CD14-positive monocyte (primary cell): ENCODE results near the gene SIGLEC7. TPM values are rescaled to one million over a fixed set of nuclear protein-coding genes. Genes with fewer than 3 reads are reported as not detected.

Experiments
- DNase-seq, 3 donors: peaks; one replicate each; pipeline ENCODE4 v3.0.0-alpha.2; 2011 to 2022
- H2AFZ ChIP-seq: 2 replicates; pipeline ENCODE4 v1.6.0; 2012; ENCODE audit warnings: mild to moderate bottlenecking, low read depth, low read length, inconsistent platforms; ENCODE audit not compliant: insufficient read depth, poor library complexity, severe bottlenecking
- H3K27ac ChIP-seq, 2 donors: 1 replicate in 1 of 2; 2 replicates in 1 of 2; pipeline ENCODE4 v1.5.1; 2012 to 2013; ENCODE audit warnings: low read length in 2 of 2, control low read depth in 1 of 2, inconsistent platforms in 1 of 2, low read depth in 1 of 2, mild to moderate bottlenecking in 1 of 2
- H3K27me3 ChIP-seq, 2 donors: one replicate each; pipeline versions ENCODE4 v1.6.0 to v1.6.1; 2011 to 2013; ENCODE audit warnings: low read length in 2 of 2; ENCODE audit not compliant: control insufficient read depth in 2 of 2, insufficient read depth in 2 of 2
- H3K36me3 ChIP-seq, 2 donors: replicated peaks in 1 of 2; 1 replicate in 1 of 2; 2 replicates in 1 of 2; pipeline versions ENCODE4 v1.5.1 to v1.6.1; 2012 to 2013; ENCODE audit warnings: low read length in 2 of 2, control low read depth in 1 of 2, inconsistent platforms in 1 of 2, mild to moderate bottlenecking in 1 of 2; ENCODE audit not compliant: insufficient read depth in 2 of 2, control insufficient read depth in 1 of 2
- H3K4me1 ChIP-seq, 2 donors: 1 replicate in 1 of 2; 2 replicates in 1 of 2; pipeline versions ENCODE4 v1.5.1 to v1.6.1; 2012 to 2013; ENCODE audit warnings: low read length in 2 of 2, control low read depth in 1 of 2, inconsistent platforms in 1 of 2, mild to moderate bottlenecking in 1 of 2, moderate library complexity in 1 of 2; ENCODE audit not compliant: insufficient read depth in 2 of 2, control insufficient read depth in 1 of 2
- H3K4me2 ChIP-seq: replicated peaks from 2 replicates; pipeline ENCODE3; 2012; ENCODE audit warnings: low read length, moderate library complexity, mild to moderate bottlenecking; ENCODE audit not compliant: poor library complexity, severe bottlenecking; ENCODE audit errors: extremely low read depth
- H3K4me3 ChIP-seq, 3 experiments: fragments of 200-600 bp in 1 of 3; sonication (generic) in 1 of 3; replicated peaks in 1 of 3; 1 replicate in 2 of 3; 2 replicates in 1 of 3; pipeline ENCODE4 v1.5.1; 2011 to 2013; ENCODE audit warnings: low read length in 3 of 3, mild to moderate bottlenecking in 3 of 3, control low read depth in 2 of 3, low read depth in 2 of 3, inconsistent platforms in 1 of 3, moderate library complexity in 1 of 3
- H3K79me2 ChIP-seq: 2 replicates; pipeline ENCODE4 v1.6.0; 2012; ENCODE audit warnings: mild to moderate bottlenecking, control low read depth, inconsistent platforms, low read length, moderate library complexity; ENCODE audit not compliant: insufficient read depth
- H3K9ac ChIP-seq: 2 replicates; pipeline ENCODE4 v1.6.0; 2017; ENCODE audit warnings: low read length, mild to moderate bottlenecking; ENCODE audit not compliant: insufficient read depth, poor library complexity, severe bottlenecking
- H3K9me3 ChIP-seq, 2 donors: replicated peaks in 1 of 2; 1 replicate in 1 of 2; 2 replicates in 1 of 2; pipeline versions ENCODE4 v1.5.1 to v1.6.1; 2012 to 2013; ENCODE audit warnings: low read length in 2 of 2, control low read depth in 1 of 2; ENCODE audit not compliant: control insufficient read depth in 1 of 2, insufficient read depth in 1 of 2
- H4K20me1 ChIP-seq: 2 replicates; pipeline ENCODE4 v1.6.0; 2012; ENCODE audit warnings: mild to moderate bottlenecking, low read length, control low read depth, moderate library complexity; ENCODE audit not compliant: insufficient read depth
- H3K27ac Mint-ChIP-seq, 7 donors: one replicate each; pipeline ENCODE4 v1.8.0; 2020; ENCODE audit warnings: mild to moderate bottlenecking in 7 of 7, mixed read lengths in 7 of 7, moderate library complexity in 6 of 7, inconsistent platforms in 2 of 7
- H3K27me3 Mint-ChIP-seq, 3 donors: one replicate each; pipeline ENCODE4 v1.8.0; 2021 to 2022; ENCODE audit warnings: low read depth in 3 of 3, mild to moderate bottlenecking in 3 of 3, mixed read lengths in 3 of 3, moderate library complexity in 3 of 3, inconsistent platforms in 1 of 3
- H3K36me3 Mint-ChIP-seq, 2 donors: one replicate each; pipeline ENCODE4 v1.8.0; 2020; ENCODE audit warnings: mixed read lengths in 2 of 2, inconsistent platforms in 1 of 2, mild to moderate bottlenecking in 1 of 2
- H3K4me1 Mint-ChIP-seq: one replicate; pipeline ENCODE4 v1.8.0; 2020; ENCODE audit warnings: mild to moderate bottlenecking, mixed read lengths
- H3K4me3 Mint-ChIP-seq, 2 donors: one replicate each; pipeline ENCODE4 v1.8.0; 2020; ENCODE audit warnings: mild to moderate bottlenecking in 2 of 2, mixed read lengths in 2 of 2, moderate library complexity in 1 of 2
- H3K9me3 Mint-ChIP-seq, 7 donors: one replicate each; pipeline ENCODE4 v1.8.0; 2020 to 2022; ENCODE audit warnings: mixed read lengths in 7 of 7, mild to moderate bottlenecking in 6 of 7, moderate library complexity in 6 of 7, inconsistent platforms in 2 of 7
- WGBS: methylation state at CpG from one replicate; pipeline ENCODE4 v1.1.5; 2013; ENCODE audit warnings: missing lambda C conversion rate; ENCODE audit not compliant: insufficient coverage; 5-methylcytosine and 5-hydroxymethylcytosine counted together
- intact Hi-C, 2 donors: fragments of 100-400 bp; cut with micrococcal nuclease; formaldehyde crosslinking; loops; one replicate each; pipeline versions ENCODE4 v1.15.0 to v1.15.1; 2023
- polyA plus RNA-seq, 3 donors: library from polyadenylated mRNA; depleted of rRNA in 1 of 3; unstranded in 2 of 3; stranded (reverse) in 1 of 3; fragments of 300-500 nt in 2 of 3; fragments of >200 nt in 1 of 3; fragmentation: Illumina TruSeq in 2 of 3; gene quantifications; 1 replicate in 2 of 3; 2 replicates in 1 of 3; pipeline ENCODE4 v1.2.3, GENCODE V29; 2012 to 2021
- TF ChIP-seq, protein P1 (sequence below): fragments of 200-600 bp; IDR thresholded peaks from one replicate; pipeline ENCODE4 v1.8.0; 2022; ENCODE audit warnings: antibody characterized with exemption, mild to moderate bottlenecking

Gene SIGLEC7
- polyA plus RNA-seq, 3 donors = 71.8 to 93.3 (median 82.0) TPM

- no peak overlapping the region for H3K4me3 ChIP-seq
- H3K9ac ChIP-seq = no peak overlapping the region
- Mint-ChIP-seq H3K4me1 (peaks cover 7% of the 10 kb centered on the region), H3K27me3 (peaks cover 3 to 11% (median 8%) of the 10 kb centered on the region in 3 donors), H3K27ac (no peak overlapping the region), H3K9me3 (peaks cover 0 to 7% (median 1%) of the 10 kb centered on the region in 7 donors), H3K4me3 (peak overlapping the region in 1 of 2 donors; percentile 26), H3K36me3 (no peaks in the 10 kb centered on the region)
- no peaks in the 10 kb centered on the region for H3K36me3 ChIP-seq
- TF ChIP-seq, protein P1, sequence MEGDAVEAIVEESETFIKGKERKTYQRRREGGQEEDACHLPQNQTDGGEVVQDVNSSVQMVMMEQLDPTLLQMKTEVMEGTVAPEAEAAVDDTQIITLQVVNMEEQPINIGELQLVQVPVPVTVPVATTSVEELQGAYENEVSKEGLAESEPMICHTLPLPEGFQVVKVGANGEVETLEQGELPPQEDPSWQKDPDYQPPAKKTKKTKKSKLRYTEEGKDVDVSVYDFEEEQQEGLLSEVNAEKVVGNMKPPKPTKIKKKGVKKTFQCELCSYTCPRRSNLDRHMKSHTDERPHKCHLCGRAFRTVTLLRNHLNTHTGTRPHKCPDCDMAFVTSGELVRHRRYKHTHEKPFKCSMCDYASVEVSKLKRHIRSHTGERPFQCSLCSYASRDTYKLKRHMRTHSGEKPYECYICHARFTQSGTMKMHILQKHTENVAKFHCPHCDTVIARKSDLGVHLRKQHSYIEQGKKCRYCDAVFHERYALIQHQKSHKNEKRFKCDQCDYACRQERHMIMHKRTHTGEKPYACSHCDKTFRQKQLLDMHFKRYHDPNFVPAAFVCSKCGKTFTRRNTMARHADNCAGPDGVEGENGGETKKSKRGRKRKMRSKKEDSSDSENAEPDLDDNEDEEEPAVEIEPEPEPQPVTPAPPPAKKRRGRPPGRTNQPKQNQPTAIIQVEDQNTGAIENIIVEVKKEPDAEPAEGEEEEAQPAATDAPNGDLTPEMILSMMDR = no peak
- H3K4me1 ChIP-seq = no peaks in the 10 kb centered on the region
- H3K79me2 ChIP-seq = no peaks in the 10 kb centered on the region
- no peaks in the 10 kb centered on the region for H3K27me3 ChIP-seq
- no peaks in the 10 kb centered on the region for H4K20me1 ChIP-seq
- intact Hi-C loops = no loop called here
- no peaks in the 10 kb centered on the region for H3K9me3 ChIP-seq
- no peak overlapping the region for H2AFZ ChIP-seq
- no peak overlapping the region for H3K27ac ChIP-seq
- 78% methylated on average over 15 of the region's 21 CpGs for WGBS
- DNase-seq = no peak
- H3K4me2 ChIP-seq = no peak overlapping the region
These were observed 52.6 kb downstream of the SIGLEC7 start for GRCh38 chr19:51194527-51195315.

GRCh38 chr19:51195316-51195586 is 53.1 kb downstream of the SIGLEC7 start:
- Histone ChIP-seq H3K4me3 (no peak overlapping the region), H2AFZ (no peak overlapping the region), H3K36me3 (no peaks in the 10 kb centered on the region), H3K9ac (no peak overlapping the region), H3K9me3 (no peaks in the 10 kb centered on the region), H3K27me3 (no peaks in the 10 kb centered on the region), H4K20me1 (no peaks in the 10 kb centered on the region), H3K4me1 (no peaks in the 10 kb centered on the region), H3K4me2 (no peak overlapping the region), H3K27ac (no peak overlapping the region), H3K79me2 (no peaks in the 10 kb centered on the region)
- no peak for DNase-seq
- intact Hi-C loops = no loop called here
- H3K36me3 Mint-ChIP-seq = no peaks in the 10 kb centered on the region
- peaks cover 7% of the 10 kb centered on the region for H3K4me1 Mint-ChIP-seq
- WGBS = 94% methylated on average over 6 of the region's 9 CpGs
- H3K27ac Mint-ChIP-seq = no peak overlapping the region
- peaks cover 0 to 7% (median 1%) of the 10 kb centered on the region in 7 donors for H3K9me3 Mint-ChIP-seq
- TF ChIP-seq, protein P1 = no peak
- H3K4me3 Mint-ChIP-seq = peak overlapping the region in 1 of 2 donors; percentile 26
- peaks cover 5 to 12% (median 10%) of the 10 kb centered on the region in 3 donors for H3K27me3 Mint-ChIP-seq
